SK-N-SH treated with all-trans-retinoic acid at 6 μM for 48 hours (cell line): ENCODE measurements around the gene DUSP2.

Experiments used
- ATAC-seq: fragments of 200-7000 bp; cut with Tn5 transposase; 3 replicates; pipeline ENCODE4 v1.9.1; 2020; ENCODE audit warnings: mild to moderate bottlenecking, moderate library complexity
- PPARA ChIP-seq: fragments of 250-450 bp; sonication (Bioruptor Pico); IDR thresholded peaks from 2 replicates; pipeline ENCODE4 v1.5.0; 2020; ENCODE audit warnings: mild to moderate bottlenecking, borderline replicate concordance
- ZFP3 ChIP-seq: fragments of 250-450 bp; sonication (Bioruptor Pico); IDR thresholded peaks from 2 replicates; pipeline ENCODE4 v1.5.0; 2020; ENCODE audit warnings: mild to moderate bottlenecking, moderate library complexity
- ZFP30 ChIP-seq: fragments of 450-650 bp; formaldehyde crosslinking; IDR thresholded peaks from 2 replicates; pipeline ENCODE4 v1.5.0; 2022; ENCODE audit warnings: mild to moderate bottlenecking, moderate library complexity
- TF ChIP-seq, protein P1 (sequence below): fragments of 250-450 bp; sonication (Bioruptor Pico); IDR thresholded peaks from 2 replicates; pipeline ENCODE4 v1.8.0; 2021; ENCODE audit warnings: low read depth, mild to moderate bottlenecking, moderate library complexity, borderline replicate concordance
- TF ChIP-seq, protein P2 (sequence below): fragments of 250-450 bp; sonication (Bioruptor Pico); IDR thresholded peaks from 2 replicates; pipeline ENCODE4 v1.5.1; 2021; ENCODE audit warnings: mild to moderate bottlenecking, moderate library complexity

DUSP2 gene

DNA sequence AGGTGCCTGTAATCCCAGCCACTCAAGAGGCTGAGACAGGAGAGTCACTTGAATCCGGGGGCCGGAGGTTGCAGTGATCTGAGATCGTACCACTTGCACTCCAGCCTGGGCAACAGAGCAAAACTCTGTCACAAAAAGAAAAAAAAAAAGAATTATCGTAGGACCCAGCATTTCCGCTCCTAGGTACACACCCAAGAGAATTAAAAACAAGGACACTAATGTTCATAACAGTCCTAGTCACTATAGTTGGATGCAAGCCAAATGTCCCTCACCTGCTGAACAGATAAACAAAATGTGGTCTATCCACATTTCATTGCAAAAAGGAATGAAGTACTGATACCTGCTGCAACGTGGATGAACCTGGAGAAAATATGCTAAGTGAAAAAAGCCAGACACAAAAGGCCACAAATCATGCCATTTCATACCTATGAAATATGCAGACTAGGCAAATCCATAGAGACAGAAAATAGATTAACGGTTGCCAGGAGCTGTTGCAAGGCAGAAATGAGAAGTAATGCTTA, 50.1 kb downstream of the DUSP2 start:
- no peak for ATAC-seq

DNA sequence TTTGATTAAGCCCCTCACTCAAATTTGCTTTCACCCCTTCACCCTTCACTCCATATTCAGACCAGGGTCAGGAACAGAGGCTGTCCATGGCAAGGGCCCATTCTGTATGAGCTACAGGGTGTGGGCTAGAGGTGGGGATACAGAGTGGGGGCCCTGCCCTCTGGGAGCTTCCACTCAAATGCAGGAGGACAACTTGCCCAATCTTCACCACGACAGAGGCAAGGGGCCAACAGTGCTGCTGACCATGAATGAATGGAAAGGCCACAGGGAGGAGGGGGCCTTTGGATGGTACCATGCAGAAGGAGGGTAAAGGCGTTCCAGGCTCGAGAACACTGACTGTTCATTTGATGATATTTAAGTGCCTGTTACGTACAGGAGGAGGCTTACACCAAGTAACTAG, 51.7 kb downstream of the DUSP2 start:
- TF ChIP-seq, protein P1, sequence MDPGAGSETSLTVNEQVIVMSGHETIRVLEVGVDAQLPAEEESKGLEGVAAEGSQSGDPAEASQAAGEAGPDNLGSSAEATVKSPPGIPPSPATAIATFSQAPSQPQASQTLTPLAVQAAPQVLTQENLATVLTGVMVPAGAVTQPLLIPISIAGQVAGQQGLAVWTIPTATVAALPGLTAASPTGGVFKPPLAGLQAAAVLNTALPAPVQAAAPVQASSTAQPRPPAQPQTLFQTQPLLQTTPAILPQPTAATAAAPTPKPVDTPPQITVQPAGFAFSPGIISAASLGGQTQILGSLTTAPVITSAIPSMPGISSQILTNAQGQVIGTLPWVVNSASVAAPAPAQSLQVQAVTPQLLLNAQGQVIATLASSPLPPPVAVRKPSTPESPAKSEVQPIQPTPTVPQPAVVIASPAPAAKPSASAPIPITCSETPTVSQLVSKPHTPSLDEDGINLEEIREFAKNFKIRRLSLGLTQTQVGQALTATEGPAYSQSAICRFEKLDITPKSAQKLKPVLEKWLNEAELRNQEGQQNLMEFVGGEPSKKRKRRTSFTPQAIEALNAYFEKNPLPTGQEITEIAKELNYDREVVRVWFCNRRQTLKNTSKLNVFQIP (CRISPR knock-in tag) = no peak
- TF ChIP-seq ZFP3 (CRISPR knock-in tag) = no peak
- ATAC-seq = no peak

More for the DNA sequence above, 50.1 kb downstream of the DUSP2 start:
- TF ChIP-seq, protein P2, sequence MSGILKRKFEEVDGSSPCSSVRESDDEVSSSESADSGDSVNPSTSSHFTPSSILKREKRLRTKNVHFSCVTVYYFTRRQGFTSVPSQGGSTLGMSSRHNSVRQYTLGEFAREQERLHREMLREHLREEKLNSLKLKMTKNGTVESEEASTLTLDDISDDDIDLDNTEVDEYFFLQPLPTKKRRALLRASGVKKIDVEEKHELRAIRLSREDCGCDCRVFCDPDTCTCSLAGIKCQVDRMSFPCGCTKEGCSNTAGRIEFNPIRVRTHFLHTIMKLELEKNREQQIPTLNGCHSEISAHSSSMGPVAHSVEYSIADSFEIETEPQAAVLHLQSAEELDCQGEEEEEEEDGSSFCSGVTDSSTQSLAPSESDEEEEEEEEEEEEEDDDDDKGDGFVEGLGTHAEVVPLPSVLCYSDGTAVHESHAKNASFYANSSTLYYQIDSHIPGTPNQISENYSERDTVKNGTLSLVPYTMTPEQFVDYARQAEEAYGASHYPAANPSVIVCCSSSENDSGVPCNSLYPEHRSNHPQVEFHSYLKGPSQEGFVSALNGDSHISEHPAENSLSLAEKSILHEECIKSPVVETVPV (CRISPR knock-in tag) = no peak
- no peak for TF ChIP-seq PPARA
- TF ChIP-seq ZFP30 (CRISPR knock-in tag) = no peak
- TF ChIP-seq, all 23 proteins: peak for 0
